HFFc6 (cell line): ENCODE data around the gene FIBCD1. TPM values are rescaled to one million over a fixed set of nuclear protein-coding genes. Genes with fewer than 3 reads are reported as not detected.

Source experiments
- DNase-seq: peaks from one replicate; pipeline ENCODE4 v3.0.0-alpha.2; 2018
- H3K27ac Mint-ChIP-seq: 2 replicates; pipeline ENCODE4 v1.8.0; 2020; ENCODE audit warnings: mild to moderate bottlenecking, mixed read lengths
- H3K27me3 Mint-ChIP-seq: 2 replicates; pipeline ENCODE4 v1.8.0; 2021; ENCODE audit warnings: mild to moderate bottlenecking, moderate library complexity, mixed read lengths; ENCODE audit not compliant: insufficient read depth
- H3K36me3 Mint-ChIP-seq: 2 replicates; pipeline ENCODE4 v1.8.0; 2021; ENCODE audit warnings: low read depth, mixed read lengths
- H3K4me1 Mint-ChIP-seq: 2 replicates; pipeline ENCODE4 v1.8.0; 2020; ENCODE audit warnings: low read depth, mixed read lengths
- H3K4me3 Mint-ChIP-seq: 2 replicates; pipeline ENCODE4 v1.8.0; 2020; ENCODE audit warnings: mild to moderate bottlenecking, moderate library complexity, mixed read lengths
- H3K9me3 Mint-ChIP-seq: 2 replicates; pipeline ENCODE4 v1.8.0; 2020; ENCODE audit warnings: mild to moderate bottlenecking, mixed read lengths
- CTCF ChIP-seq: fragments of 200-600 bp; sonication (generic); IDR thresholded peaks from 2 replicates; pipeline ENCODE4 v1.5.0; 2021; ENCODE audit warnings: antibody characterized with exemption, mild to moderate bottlenecking
- total RNA-seq, 6 experiments: library from RNA; stranded (reverse); fragmentation: NEBNext Ultra II Directional; extraction: Animal tissue kit (Norgen Biotek cat#: 25700); gene quantifications; 2 replicates in 1 of 6; 3 replicates in 5 of 6; pipeline ENCODE4 v1.2.3, GENCODE V29; 2021

The FIBCD1 gene
- total RNA-seq, 6 experiments from 2014 or later: 1.5 to 9.0 (median 8.0) TPM

- Mint-ChIP-seq H3K36me3 (peaks cover 13% of the 10 kb centered on the region), H3K9me3 (no peaks in the 10 kb centered on the region), H3K4me3 (no peak overlapping the region), H3K4me1 (peaks cover 33% of the 10 kb centered on the region), H3K27me3 (peaks cover 3% of the 10 kb centered on the region), H3K27ac (no peak overlapping the region)
- TF ChIP-seq CTCF: peak; percentile 96
- peak; percentile 94 for DNase-seq
These were observed 72.5 kb downstream of the FIBCD1 start for GRCh38 chr9:130866474-130866965.

- H3K27ac Mint-ChIP-seq: no peak overlapping the region
- H3K36me3 Mint-ChIP-seq: peaks cover 13% of the 10 kb centered on the region
- no peak for TF ChIP-seq CTCF
- H3K4me1 Mint-ChIP-seq: peaks cover 39% of the 10 kb centered on the region
- no peaks in the 10 kb centered on the region for H3K9me3 Mint-ChIP-seq
- no peak for DNase-seq
- H3K4me3 Mint-ChIP-seq: no peak overlapping the region
- H3K27me3 Mint-ChIP-seq: peaks cover 2% of the 10 kb centered on the region
These were observed 73.1 kb downstream of the FIBCD1 start for GRCh38 chr9:130865921-130866320.

- no peak overlapping the region for H3K4me3 Mint-ChIP-seq
- no peak; the same call in 1 of the 2 replicates for TF ChIP-seq CTCF
- peaks cover 51% of the 10 kb centered on the region for H3K4me1 Mint-ChIP-seq
- DNase-seq: no peak
- no peaks in the 10 kb centered on the region for H3K9me3 Mint-ChIP-seq
- peaks cover 18% of the 10 kb centered on the region for H3K36me3 Mint-ChIP-seq
- H3K27ac Mint-ChIP-seq: no peak overlapping the region
- H3K27me3 Mint-ChIP-seq: peaks cover 1% of the 10 kb centered on the region
These were observed 74.5 kb downstream of the FIBCD1 start for GRCh38 chr9:130864541-130864940.

- TF ChIP-seq CTCF: no peak
- no peak for DNase-seq
- Mint-ChIP-seq H3K27me3 (peaks cover 2% of the 10 kb centered on the region), H3K36me3 (peaks cover 18% of the 10 kb centered on the region), H3K27ac (no peak overlapping the region; the same call in 1 of the 2 replicates), H3K9me3 (no peaks in the 10 kb centered on the region), H3K4me1 (peaks cover 68% of the 10 kb centered on the region), H3K4me3 (no peak overlapping the region)
These were observed 76.3 kb downstream of the FIBCD1 start for GRCh38 chr9:130862747-130863146.

- TF ChIP-seq CTCF: no peak
- Mint-ChIP-seq H3K9me3 (no peaks in the 10 kb centered on the region), H3K4me1 (peaks cover 71% of the 10 kb centered on the region), H3K27me3 (peaks cover 2% of the 10 kb centered on the region), H3K36me3 (peaks cover 18% of the 10 kb centered on the region), H3K27ac (peak overlapping the region; percentile 95), H3K4me3 (no peak overlapping the region)
- no peak for DNase-seq
These were observed 76.8 kb downstream of the FIBCD1 start for GRCh38 chr9:130862217-130862616.
